GM18511 (cell line): ENCODE measurements around the gene NKAIN4.
"Not testable (repeated sequence)": the region's sequence is repeated elsewhere in the genome, so short reads cannot be mapped to it uniquely, and the experiment has no call there.

Source experiments
- ATAC-seq: cut with Tn5 transposase; IDR thresholded peaks from one replicate; pipeline ENCODE4 v1.9.1; 2021; ENCODE audit warnings: mild to moderate bottlenecking, moderate library complexity; ENCODE audit not compliant: unreplicated experiment

Gene NKAIN4

GRCh38 chr20:63238514-63239125 lies 15.6 kb downstream of the NKAIN4 start:
- ATAC-seq = no peak

DNA sequence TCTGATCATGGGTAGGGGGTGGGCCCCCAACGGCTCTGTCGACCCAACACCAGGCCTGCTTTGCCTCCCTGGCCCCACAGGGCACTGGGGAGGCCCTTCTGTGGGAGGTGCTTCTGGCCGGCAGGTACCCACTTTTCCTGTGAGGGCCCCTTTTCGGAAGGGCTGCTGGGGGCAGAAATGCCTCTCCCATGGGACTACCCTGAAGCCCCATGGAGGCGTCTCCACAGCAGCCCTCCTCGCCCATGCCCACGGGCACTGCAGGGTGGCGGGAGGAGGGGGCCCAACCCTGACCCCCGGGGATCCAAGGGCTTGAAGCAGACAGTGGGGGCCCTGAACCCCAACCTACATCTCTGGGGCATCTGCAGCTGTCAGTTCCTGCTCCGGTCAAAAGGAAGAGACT lies 16.2 kb downstream of the NKAIN4 start:
- no peak for ATAC-seq

DNA sequence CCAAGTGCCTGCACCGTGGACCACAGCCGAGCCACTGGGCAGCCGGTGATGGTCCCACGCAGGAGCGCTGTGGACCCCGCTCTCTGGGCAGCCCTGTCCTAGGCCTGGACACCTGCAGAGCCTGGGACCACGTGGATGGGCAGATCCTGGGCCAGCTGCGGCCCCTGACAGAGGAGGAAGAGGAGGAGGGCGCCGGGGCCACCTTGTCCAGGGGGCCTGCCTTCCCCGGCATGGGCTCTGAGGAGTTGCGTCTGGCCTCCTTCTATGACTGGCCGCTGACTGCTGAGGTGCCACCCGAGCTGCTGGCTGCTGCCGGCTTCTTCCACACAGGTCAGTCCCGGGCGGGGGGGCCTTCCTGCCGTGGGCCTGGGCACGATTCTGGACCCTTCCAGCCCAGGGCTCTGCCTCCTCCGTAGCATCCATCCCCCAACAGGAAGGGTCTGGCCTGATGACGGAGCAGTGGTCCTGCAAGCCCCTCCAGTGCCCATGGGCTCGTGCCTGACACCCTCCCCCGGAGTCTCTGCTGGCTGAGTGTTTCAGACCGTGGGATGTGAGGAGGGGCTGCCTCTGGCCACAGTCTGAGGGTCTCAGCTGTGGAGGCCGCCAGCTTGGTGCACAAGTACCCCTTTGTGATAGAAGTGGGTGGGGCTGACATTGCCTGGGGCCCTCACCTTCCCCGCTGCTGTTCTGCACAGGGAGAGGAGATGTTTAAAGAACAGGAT lies 18.0 kb downstream of the NKAIN4 start:
- ATAC-seq = no peak

- no peak for ATAC-seq
These were observed 18.8 kb downstream of the NKAIN4 start, which contains the start of gene BIRC7 for GRCh38 chr20:63235399-63235983. BIRC7 (plus strand) TSS chr20:63235905; CDS start chr20:63236097, 192 bp downstream.

DNA sequence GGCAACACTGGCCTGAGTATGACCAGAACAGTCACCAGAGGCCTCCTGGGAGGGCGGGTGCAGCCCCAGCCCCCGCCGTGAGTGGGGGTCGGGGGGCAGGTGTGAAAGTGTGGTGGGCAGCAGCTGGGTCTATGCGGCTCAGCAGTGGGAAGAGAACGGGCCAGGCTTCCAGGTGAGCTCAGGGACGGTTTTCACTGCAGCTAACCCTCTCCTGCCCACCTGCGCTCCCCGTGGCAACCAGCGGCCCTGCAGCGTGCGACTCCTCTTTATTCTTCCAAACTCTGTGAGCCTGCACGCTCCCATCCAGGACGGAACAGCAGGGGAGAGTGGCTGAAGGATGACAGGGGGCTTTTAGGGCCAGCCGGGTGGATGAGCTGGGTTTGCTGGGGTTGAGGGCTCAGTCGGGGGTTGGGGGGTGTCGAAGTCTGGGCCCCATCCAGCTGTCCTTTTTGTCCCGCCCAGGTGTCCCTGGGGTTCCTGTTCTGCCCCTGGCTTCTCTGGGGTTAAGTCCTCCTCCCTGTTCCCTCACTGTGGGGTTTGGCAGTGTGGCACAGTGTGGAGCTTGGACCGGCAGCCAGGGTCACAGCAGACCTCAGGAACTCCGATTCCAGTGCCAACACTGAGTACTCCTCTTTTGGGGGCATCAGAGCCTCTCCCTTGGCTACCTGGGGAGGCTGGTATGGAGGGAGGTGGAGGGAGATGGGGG lies 19.4 kb downstream of the NKAIN4 start:
- no peak for ATAC-seq

DNA sequence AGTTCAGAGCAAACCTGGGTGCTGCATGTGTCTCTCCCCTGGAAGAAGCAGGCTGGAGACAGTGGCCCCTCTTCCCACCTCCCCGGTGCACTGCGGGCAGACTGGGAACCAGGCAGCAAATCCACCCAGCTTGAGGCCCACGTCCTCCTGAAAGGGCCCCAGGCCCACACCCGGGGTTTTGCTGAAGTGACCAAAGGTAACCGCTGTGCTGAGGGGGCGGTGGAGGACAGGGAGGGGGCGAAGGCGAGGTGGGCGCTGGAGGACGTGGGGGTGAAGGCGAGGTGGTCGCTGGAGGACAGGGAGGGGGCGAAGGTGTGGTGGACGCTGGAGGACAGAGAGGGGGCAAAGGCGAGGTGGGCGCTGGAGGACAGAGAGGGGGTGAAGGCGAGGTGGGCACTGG lies 20.3 kb downstream of the NKAIN4 start:
- ATAC-seq = no peak

DNA sequence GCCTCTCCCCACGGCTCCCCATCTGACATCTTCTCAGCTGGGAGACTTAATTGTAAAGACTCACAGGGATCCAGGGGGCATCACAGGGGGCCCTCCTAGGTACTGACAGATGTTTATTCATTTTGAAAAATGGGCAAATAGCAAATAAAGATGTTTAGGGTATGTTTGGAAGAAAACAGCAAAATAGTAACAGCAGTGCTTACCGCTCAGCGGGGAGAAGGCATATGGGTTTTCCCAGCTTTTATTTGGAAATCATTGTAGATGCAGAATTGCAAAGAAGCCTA lies 21.3 kb downstream of the NKAIN4 start:
- no peak for ATAC-seq

- ATAC-seq = no peak
These were observed 21.8 kb downstream of the NKAIN4 start for GRCh38 chr20:63232235-63233060.

- ATAC-seq = no peak
These were observed 23.4 kb downstream of the NKAIN4 start for GRCh38 chr20:63230800-63231268.

- no peak for ATAC-seq
These were observed 25.5 kb downstream of the NKAIN4 start for GRCh38 chr20:63228806-63229205.

DNA sequence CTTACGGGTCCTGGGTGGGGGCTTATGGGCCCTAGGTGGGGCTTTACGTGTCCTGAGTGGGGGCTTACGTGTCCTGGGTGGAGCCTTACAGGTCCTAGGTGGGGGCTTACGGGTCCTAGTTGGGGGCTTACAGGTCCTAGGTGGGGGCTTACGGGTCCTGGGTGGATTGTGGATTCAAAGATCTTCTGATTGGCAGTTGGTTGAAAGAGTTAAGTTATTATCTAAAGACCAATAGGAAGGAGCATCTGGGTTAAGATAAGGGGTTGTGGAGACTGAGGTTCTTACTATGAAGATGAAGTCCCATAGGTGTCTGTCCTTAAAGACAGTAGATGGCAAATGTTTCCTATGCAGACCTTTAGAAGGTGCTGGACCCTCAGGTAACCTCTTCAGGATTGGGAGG lies 27.0 kb downstream of the NKAIN4 start:
- ATAC-seq = no peak

GRCh38 chr20:63226042-63226943 lies 28.0 kb downstream of the NKAIN4 start:
- ATAC-seq = no peak

DNA sequence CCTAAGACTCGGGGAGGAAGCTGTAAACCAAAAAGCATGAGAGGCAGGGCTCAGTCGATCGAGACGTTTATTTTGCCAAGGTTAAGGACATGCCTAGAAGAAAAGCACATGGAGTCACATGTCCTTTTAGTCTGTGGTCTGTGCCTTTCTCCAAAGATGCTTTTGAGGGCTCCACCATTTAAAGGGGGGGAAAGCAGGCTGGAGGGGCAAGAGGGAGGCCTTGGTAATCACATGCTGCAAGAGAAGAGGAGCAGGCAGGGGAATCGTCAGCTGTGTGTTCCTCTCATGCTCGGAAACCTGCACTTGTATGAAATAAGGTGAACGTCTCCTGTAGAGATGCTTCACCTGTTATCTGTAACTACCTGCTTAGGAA lies 29.2 kb downstream of the NKAIN4 start:
- no peak for ATAC-seq

GRCh38 chr20:63224412-63225081 lies 29.7 kb downstream of the NKAIN4 start:
- ATAC-seq = no peak

DNA sequence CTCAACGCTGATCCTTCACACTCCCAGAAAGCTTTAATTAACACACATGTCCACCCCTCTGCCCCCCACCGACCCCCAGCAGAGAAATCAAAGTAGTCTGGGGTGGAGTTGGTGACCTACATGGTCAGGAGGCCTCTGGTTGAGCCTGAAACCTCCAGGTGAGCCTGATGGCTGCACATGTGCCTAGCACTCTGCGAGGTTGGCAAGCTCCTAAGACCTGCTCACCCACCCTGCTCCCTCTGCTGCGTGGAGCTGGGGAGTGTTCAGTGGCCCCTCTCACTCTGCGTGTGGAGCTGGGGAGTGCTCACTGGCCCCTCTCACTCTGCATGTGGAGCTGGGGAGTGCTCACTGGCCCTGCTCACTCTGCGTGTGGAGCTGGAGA lies 30.4 kb downstream of the NKAIN4 start:
- no peak for ATAC-seq

DNA sequence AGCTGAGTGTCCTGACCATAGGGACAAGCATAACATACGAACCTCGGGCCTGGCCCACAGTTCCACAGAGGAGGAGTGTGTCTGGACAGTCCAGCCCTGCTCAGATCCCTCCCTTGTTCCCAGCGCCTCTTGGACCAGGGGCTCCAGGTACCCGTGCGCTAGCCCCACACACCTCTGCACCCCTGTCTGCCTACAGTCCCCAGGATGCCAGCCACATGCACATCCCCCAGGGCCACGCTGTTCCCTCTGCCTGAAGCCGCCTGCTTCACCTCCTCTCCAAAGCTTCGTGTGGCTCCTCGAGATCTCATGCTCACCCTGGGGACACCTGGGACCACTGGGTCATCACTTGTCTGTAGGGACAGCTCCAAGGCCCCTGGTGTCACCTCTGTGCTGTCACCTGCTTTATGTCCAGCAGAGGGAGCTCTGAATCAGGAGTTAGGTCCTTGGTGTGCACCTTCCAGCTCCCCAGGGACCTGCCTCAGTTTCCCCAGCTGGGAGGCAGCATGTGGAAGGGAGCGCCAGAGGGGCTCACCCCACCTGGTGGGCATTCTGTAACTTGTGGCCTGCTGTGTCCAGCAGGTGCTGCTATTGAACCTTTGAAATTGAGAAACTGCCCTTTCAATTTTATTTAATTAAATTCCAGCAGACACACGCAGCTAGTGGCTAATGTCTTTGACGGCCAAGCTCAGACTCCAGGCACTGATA lies 31.0 kb downstream of the NKAIN4 start:
- no peak for ATAC-seq

- ATAC-seq = no peak
These were observed 31.7 kb downstream of the NKAIN4 start for GRCh38 chr20:63222541-63222940.

DNA sequence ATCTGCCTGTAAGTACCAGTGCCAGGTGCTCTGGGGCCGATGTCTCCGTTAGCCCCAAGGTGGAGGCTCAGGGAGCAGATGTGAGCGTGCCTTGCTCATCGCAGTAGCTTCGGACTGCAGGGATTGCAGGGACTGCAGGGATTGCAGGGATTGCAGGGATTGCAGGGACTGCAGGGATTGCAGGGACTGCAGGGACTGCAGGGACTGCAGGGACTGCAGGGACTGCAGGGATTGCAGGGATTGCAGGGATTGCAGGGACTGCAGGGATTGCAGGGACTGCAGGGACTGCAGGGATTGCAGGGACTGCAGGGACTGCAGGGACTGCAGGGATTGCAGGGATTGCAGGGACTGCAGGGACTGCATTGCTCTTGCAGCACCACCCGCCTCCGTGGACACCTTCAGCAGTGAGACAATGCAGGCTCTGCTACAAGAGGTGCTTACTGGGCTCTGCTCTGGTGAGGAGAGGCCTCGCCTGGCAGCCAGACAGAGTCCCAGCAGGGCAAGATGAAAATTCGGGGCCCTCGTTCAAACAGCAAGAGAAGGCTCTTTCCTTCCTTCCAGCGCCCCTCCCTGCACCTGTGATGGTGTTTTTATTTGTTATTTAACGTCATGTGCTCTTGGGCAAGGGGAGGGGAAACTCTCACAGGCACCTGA lies 32.7 kb downstream of the NKAIN4 start:
- not testable (repeated sequence) for ATAC-seq
